ENCODE measurements around the gene RAET1L.

GRCh38 chr6:149969635-149970034 is 55.7 kb downstream of the RAET1L start:
- TF ChIP-seq EZH2 (IDR thresholded peaks at IDR 0.05; ENCODE audit: low read length) (no peak), CTCF (optimal IDR thresholded peaks at IDR 0.05 in 1 of 3, IDR thresholded peaks at IDR 0.05 in 1 of 3, conservative IDR thresholded peaks at IDR 0.05 in 1 of 3; ENCODE audit: extremely low read depth in 1 of 3, insufficient read depth in 2 of 3, low read length in 3 of 3) (no peak)
